ENCODE measurements around the gene JAK1.

The JAK1 gene

GRCh38 chr1:64944913-64945312, 21.4 kb downstream of the JAK1 start:
- Histone ChIP-seq H3K27ac (no peak overlapping the region), H3K27me3 (replicated peaks) (no peaks in the 10 kb centered on the region), H3K4me3 (ENCODE audit: low read depth, low read length) (no peak overlapping the region), H3K36me3 (replicated peaks) (no peaks in the 10 kb centered on the region)
- in situ Hi-C loops (cut with HindIII; ENCODE audit: low pct_ligation_motif_present, low sequenced_read_pairs) = no loop called here
- no peak for TF ChIP-seq CTCF (IDR thresholded peaks at IDR 0.05; ENCODE audit: low read depth, low read length, missing control alignments)
- DNase-seq = no peak

GRCh38 chr1:64942675-64943074, 23.7 kb downstream of the JAK1 start:
- in situ Hi-C loops (cut with HindIII; ENCODE audit: low pct_ligation_motif_present, low sequenced_read_pairs) = no loop called here
- Histone ChIP-seq H3K36me3 (replicated peaks) (no peaks in the 10 kb centered on the region), H3K27ac (no peak overlapping the region), H3K4me3 (ENCODE audit: low read depth, low read length) (no peak overlapping the region), H3K27me3 (replicated peaks) (no peaks in the 10 kb centered on the region)
- no peak for DNase-seq
- no peak for TF ChIP-seq CTCF (IDR thresholded peaks at IDR 0.05; ENCODE audit: low read depth, low read length, missing control alignments)

- DNase-seq = no peak
- no peaks in the 10 kb centered on the region for H3K27me3 ChIP-seq (replicated peaks)
- no peak overlapping the region for H3K4me3 ChIP-seq (ENCODE audit: low read depth, low read length)
- TF ChIP-seq CTCF (IDR thresholded peaks at IDR 0.05; ENCODE audit: low read depth, low read length, missing control alignments) = no peak
- no peak overlapping the region for H3K27ac ChIP-seq
- in situ Hi-C loops (cut with HindIII; ENCODE audit: low pct_ligation_motif_present, low sequenced_read_pairs) = no loop called here
- no peaks in the 10 kb centered on the region for H3K36me3 ChIP-seq (replicated peaks)
These were observed 24.2 kb downstream of the JAK1 start for GRCh38 chr1:64942118-64942517.

- no peak for TF ChIP-seq CTCF (IDR thresholded peaks at IDR 0.05; ENCODE audit: low read depth, low read length, missing control alignments)
- in situ Hi-C loops (cut with HindIII; ENCODE audit: low pct_ligation_motif_present, low sequenced_read_pairs) = no loop called here
- H3K36me3 ChIP-seq (replicated peaks) = no peaks in the 10 kb centered on the region
- no peak overlapping the region for H3K4me3 ChIP-seq (ENCODE audit: low read depth, low read length)
- H3K27me3 ChIP-seq (replicated peaks) = no peaks in the 10 kb centered on the region
- DNase-seq = no peak
- H3K27ac ChIP-seq = no peak overlapping the region
These were observed 24.8 kb downstream of the JAK1 start for GRCh38 chr1:64941461-64942117.

- H3K36me3 ChIP-seq (replicated peaks) = no peaks in the 10 kb centered on the region
- in situ Hi-C loops (cut with HindIII; ENCODE audit: low pct_ligation_motif_present, low sequenced_read_pairs) = no loop called here
- no peak for TF ChIP-seq CTCF (IDR thresholded peaks at IDR 0.05; ENCODE audit: low read depth, low read length, missing control alignments)
- H3K4me3 ChIP-seq (ENCODE audit: low read depth, low read length) = no peak overlapping the region
- no peaks in the 10 kb centered on the region for H3K27me3 ChIP-seq (replicated peaks)
- DNase-seq = no peak
- H3K27ac ChIP-seq = no peak overlapping the region
These were observed 26.3 kb downstream of the JAK1 start for GRCh38 chr1:64940025-64940424.

GRCh38 chr1:64938991-64939390, 27.4 kb downstream of the JAK1 start:
- Histone ChIP-seq H3K36me3 (replicated peaks) (no peaks in the 10 kb centered on the region), H3K4me3 (ENCODE audit: low read depth, low read length) (no peak overlapping the region), H3K27ac (no peak overlapping the region), H3K27me3 (replicated peaks) (no peaks in the 10 kb centered on the region)
- DNase-seq = no peak
- in situ Hi-C loops (cut with HindIII; ENCODE audit: low pct_ligation_motif_present, low sequenced_read_pairs) = no loop called here
- no peak for TF ChIP-seq CTCF (IDR thresholded peaks at IDR 0.05; ENCODE audit: low read depth, low read length, missing control alignments)

Data from brain microvascular endothelial cell (primary cell).